ENCODE results near the gene MEF2C. TPM values are rescaled to one million over a fixed set of nuclear protein-coding genes. Genes with fewer than 3 reads are reported as not detected.

Gene MEF2C
- total RNA-seq, 4 donors from 2014 or later, result 17.3 to 58.0 (median 23.5) TPM

DNA sequence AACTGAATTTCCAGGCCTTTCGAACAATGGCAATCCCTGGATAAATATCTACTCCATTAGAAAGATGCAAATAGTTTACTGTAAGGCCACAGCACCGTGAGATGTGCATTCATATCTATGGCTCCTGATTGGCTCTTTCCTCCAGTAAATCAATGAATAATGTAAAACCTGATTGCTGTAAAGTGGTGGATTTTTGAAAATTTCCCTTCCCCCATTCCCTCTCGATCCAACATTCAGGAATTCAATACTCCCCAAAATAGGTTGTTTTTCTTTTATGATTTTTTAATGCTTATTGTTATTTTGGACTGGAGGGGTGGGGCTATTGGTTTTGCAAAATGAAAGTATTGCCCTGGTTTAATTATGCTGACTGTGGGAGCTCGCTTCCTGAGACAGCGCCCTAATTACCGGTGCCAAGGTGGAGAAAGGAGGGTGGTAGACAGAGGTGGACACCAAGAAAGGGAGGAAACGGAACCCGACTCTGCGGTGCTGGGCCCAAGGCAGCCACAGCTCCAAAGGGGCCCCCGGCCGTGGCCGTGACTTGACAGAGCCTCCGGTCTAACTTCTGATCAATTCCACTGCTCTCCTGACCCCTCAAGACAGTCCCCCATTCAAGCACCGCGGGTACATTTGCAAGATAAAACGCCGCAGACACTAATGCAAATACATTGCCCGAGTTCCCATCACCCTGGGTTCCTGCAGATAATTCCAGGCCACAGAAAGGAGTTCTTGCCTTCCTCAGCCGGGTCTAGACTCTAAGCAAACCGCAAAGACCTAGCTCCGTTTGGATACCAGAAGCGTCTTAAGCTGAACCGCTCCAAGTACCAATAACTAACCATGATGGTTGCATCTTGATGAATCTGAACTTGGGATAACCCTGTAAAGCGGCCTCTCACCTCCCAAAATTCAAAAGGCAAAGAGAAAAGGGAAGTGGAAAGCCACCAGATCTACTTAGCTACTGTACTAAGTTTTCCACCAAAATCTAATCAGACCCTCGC lies 211.2 kb downstream of the MEF2C start:
- no peak overlapping the region for H3K27ac ChIP-seq
- H3K9me3 ChIP-seq, result no peaks in the 10 kb centered on the region
- H3K27me3 ChIP-seq, result peaks cover 98% of the 10 kb centered on the region
- H3K4me1 ChIP-seq, result peaks cover 8 to 31% (median 24%) of the 10 kb centered on the region in 4 donors
- no peak overlapping the region for H3K4me3 ChIP-seq
- intact Hi-C loops (cut with DNase I; ENCODE audit: low total_unique reads) (no loop called here), in situ Hi-C loops (cut with MboI; ENCODE audit: low pct_ligation_motif_present in 1 of 4, low pct_unique_long_range_greater_than_20kb in 1 of 4, low sequenced_read_pairs in 3 of 4) (loop anchor here in 2 of 4 donors (25.0 kb wide), 1 partner anchor 535 kb away; no protein-coding TSS in a partner anchor)
- no peaks in the 10 kb centered on the region for H3K36me3 ChIP-seq
- no peak for DNase-seq
- TF ChIP-seq POLR2A (IDR thresholded peaks at IDR 0.05) (no peak), POLR2AphosphoS5 (IDR thresholded peaks at IDR 0.05) (no peak), EP300 (IDR thresholded peaks at IDR 0.05; ENCODE audit: low read depth) (no peak)
- TF ChIP-seq, protein P1, sequence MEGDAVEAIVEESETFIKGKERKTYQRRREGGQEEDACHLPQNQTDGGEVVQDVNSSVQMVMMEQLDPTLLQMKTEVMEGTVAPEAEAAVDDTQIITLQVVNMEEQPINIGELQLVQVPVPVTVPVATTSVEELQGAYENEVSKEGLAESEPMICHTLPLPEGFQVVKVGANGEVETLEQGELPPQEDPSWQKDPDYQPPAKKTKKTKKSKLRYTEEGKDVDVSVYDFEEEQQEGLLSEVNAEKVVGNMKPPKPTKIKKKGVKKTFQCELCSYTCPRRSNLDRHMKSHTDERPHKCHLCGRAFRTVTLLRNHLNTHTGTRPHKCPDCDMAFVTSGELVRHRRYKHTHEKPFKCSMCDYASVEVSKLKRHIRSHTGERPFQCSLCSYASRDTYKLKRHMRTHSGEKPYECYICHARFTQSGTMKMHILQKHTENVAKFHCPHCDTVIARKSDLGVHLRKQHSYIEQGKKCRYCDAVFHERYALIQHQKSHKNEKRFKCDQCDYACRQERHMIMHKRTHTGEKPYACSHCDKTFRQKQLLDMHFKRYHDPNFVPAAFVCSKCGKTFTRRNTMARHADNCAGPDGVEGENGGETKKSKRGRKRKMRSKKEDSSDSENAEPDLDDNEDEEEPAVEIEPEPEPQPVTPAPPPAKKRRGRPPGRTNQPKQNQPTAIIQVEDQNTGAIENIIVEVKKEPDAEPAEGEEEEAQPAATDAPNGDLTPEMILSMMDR (IDR thresholded peaks at IDR 0.05), result no peak
- WGBS, 2 donors (ENCODE audit: low coverage in 1 of 2), result 15 to 25% methylated on average over 8 to 25 of the region's 25 CpGs

DNA sequence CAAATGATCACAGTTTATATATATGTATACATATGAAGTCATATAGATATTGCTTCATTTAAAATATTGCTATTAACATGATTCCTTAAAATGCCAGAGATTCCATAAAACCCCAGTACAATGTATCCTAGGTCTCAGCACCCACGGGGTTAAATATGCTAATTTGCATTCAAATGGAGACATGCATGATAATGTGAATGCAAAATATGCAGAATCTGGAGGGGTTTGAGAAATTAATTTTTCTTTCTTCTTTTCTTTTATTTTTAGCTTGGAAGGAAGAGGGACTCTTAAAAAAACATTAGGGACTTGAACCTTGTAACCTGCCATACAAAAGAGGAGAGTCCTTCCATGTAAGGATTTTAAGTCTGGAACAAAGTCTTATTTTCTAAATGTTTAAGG lies 211.9 kb downstream of the MEF2C start:
- no peak overlapping the region for H3K4me3 ChIP-seq
- WGBS, 2 donors (ENCODE audit: low coverage in 1 of 2), result 10 to 24% methylated on average over 1 of the region's 1 CpG
- DNase-seq, result no peak
- intact Hi-C loops (cut with DNase I; ENCODE audit: low total_unique reads), result no loop called here
- no peaks in the 10 kb centered on the region for H3K9me3 ChIP-seq
- TF ChIP-seq, protein P1 (IDR thresholded peaks at IDR 0.05), result no peak
- no peaks in the 10 kb centered on the region for H3K36me3 ChIP-seq
- H3K27ac ChIP-seq, result no peak overlapping the region
- peaks cover 100% of the 10 kb centered on the region for H3K27me3 ChIP-seq
- H3K4me1 ChIP-seq, result peaks cover 8 to 37% (median 25%) of the 10 kb centered on the region in 4 donors
- in situ Hi-C loops (cut with MboI; ENCODE audit: low pct_ligation_motif_present in 1 of 4, low pct_unique_long_range_greater_than_20kb in 1 of 4, low sequenced_read_pairs in 3 of 4), result loop anchor here in 2 of 4 donors (25.0 kb wide), 1 partner anchor 534 kb away; no protein-coding TSS in a partner anchor

DNA sequence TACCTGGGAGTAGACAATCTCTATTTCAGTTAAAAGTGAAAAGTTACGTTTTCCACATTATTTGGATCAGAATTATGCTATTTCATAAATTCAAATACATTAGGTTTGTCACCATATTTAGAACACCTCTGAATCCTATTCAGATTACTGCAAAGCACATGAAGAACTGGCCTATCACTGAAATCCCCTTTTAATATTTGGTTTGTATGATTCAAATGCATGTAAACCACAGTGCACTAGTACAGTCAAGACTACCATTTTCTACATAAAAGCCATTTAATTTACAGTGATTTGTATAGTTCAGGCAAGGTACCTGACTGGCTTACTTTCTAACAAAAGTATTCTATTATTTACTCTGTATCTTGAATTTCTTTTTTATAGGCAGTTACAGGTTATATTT lies 212.5 kb downstream of the MEF2C start:
- Histone ChIP-seq H3K27ac (no peak overlapping the region), H3K4me1 (peaks cover 2 to 34% (median 19%) of the 10 kb centered on the region in 4 donors), H3K4me3 (no peak overlapping the region), H3K36me3 (no peaks in the 10 kb centered on the region), H3K27me3 (peaks cover 100% of the 10 kb centered on the region), H3K9me3 (no peaks in the 10 kb centered on the region)
- DNase-seq, result no peak
- intact Hi-C loops (cut with DNase I; ENCODE audit: low total_unique reads) (no loop called here), in situ Hi-C loops (cut with MboI; ENCODE audit: low pct_ligation_motif_present in 1 of 4, low pct_unique_long_range_greater_than_20kb in 1 of 4, low sequenced_read_pairs in 3 of 4) (loop anchor here in 2 of 4 donors (25.0 kb wide), 1 partner anchor 533 kb away; no protein-coding TSS in a partner anchor)
- TF ChIP-seq, protein P1 (IDR thresholded peaks at IDR 0.05), result no peak
- TF ChIP-seq EP300 (IDR thresholded peaks at IDR 0.05; ENCODE audit: low read depth), result no peak
- no peak for TF ChIP-seq POLR2AphosphoS5 (IDR thresholded peaks at IDR 0.05)
- TF ChIP-seq POLR2A (IDR thresholded peaks at IDR 0.05), result no peak
- WGBS, 2 donors (ENCODE audit: low coverage in 1 of 2), result 38 to 76% methylated on average over 1 of the region's 1 CpG

DNA sequence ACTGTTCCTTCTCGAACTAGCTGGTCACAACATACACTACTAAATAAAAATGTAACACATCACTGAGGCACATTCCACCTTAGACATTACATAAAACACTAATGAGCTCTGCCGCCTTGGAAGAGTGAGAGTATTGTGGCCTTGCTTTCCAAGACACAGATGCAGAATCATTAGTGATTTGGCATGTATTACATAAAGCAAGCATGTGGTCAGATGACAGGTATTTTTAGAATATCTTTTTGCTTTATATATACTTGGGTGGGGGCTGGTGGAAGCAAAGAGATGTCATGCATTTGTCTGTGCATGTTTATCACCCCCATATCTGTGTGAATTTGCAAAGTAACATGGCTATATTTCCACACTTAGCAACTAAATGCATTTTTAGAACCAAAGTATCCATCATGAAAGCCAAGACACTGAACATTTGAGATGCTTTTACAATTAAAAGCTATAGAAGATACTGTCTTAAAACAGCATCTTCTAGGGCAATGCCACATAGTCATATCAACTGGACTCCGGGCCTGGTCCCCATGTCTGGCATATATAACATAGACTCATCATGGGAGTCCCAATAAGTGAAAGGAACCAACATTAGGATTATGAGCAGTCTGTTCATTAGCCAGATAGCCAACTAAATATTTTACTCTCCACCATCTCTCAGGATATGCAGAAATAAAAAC lies 213.5 kb downstream of the MEF2C start:
- Histone ChIP-seq H3K4me1 (peaks cover 0 to 24% (median 9%) of the 10 kb centered on the region in 4 donors), H3K27ac (no peak overlapping the region), H3K4me3 (no peak overlapping the region), H3K9me3 (no peaks in the 10 kb centered on the region), H3K27me3 (peaks cover 100% of the 10 kb centered on the region), H3K36me3 (no peaks in the 10 kb centered on the region)
- no peak for TF ChIP-seq POLR2A (IDR thresholded peaks at IDR 0.05)
- no peak for TF ChIP-seq EP300 (IDR thresholded peaks at IDR 0.05; ENCODE audit: low read depth)
- TF ChIP-seq POLR2AphosphoS5 (IDR thresholded peaks at IDR 0.05), result no peak
- TF ChIP-seq, protein P1 (IDR thresholded peaks at IDR 0.05), result no peak
- intact Hi-C loops (cut with DNase I; ENCODE audit: low total_unique reads), result no loop called here
- no peak for DNase-seq
- in situ Hi-C loops (cut with MboI; ENCODE audit: low pct_ligation_motif_present in 1 of 4, low pct_unique_long_range_greater_than_20kb in 1 of 4, low sequenced_read_pairs in 3 of 4), result loop anchor here in 2 of 4 donors (25.0 kb wide), 1 partner anchor 532 kb away; no protein-coding TSS in a partner anchor
- 30 to 64% methylated on average over 2 to 3 of the region's 3 CpGs for WGBS, 2 donors (ENCODE audit: low coverage in 1 of 2)
